Mucosa of descending colon (tissue), 3 donors: ENCODE data around the gene CACNA2D2. TPM values are rescaled to one million over a fixed set of nuclear protein-coding genes. Genes with fewer than 3 reads are reported as not detected.

Experiments used
- ATAC-seq: fragments of 200-7000 bp; cut with Tn5 transposase; one replicate; pipeline ENCODE4 v1.9.1; 2020; ENCODE audit warnings: mild to moderate bottlenecking, moderate library complexity
- DNase-seq, 3 donors: peaks; one replicate each; pipeline ENCODE4 v3.0.0-alpha.2; 2020
- H3K36me3 ChIP-seq: fragments of 200-600 bp; one replicate; pipeline ENCODE4 v1.8.0; 2021; ENCODE audit warnings: low read depth, mild to moderate bottlenecking
- H3K4me1 ChIP-seq: fragments of 200-600 bp; one replicate; pipeline ENCODE4 v1.8.0; 2021; ENCODE audit warnings: low read depth, mild to moderate bottlenecking
- H3K4me3 ChIP-seq: fragments of 200-600 bp; one replicate; pipeline ENCODE4 v1.8.0; 2021; ENCODE audit warnings: mild to moderate bottlenecking
- H3K9me3 ChIP-seq: fragments of 200-600 bp; one replicate; pipeline ENCODE4 v1.8.0; 2021; ENCODE audit warnings: mild to moderate bottlenecking
- intact Hi-C, 2 donors: fragments of 100-400 bp; cut with DNase I in 1 of 2; cut with micrococcal nuclease in 1 of 2; formaldehyde crosslinking; loops; one replicate each; pipeline versions ENCODE4 v1.11.0 to v1.11.1; 2022; cut with DNase I, micrococcal nuclease
- total RNA-seq, 3 donors: library from RNA; stranded (reverse); fragmentation: NEBNext Ultra II Directional in 2 of 3; extraction: Animal tissue kit (Norgen Biotek cat#: 25700) in 2 of 3; gene quantifications; one replicate each; pipeline versions ENCODE4 v1.2.1 to v1.2.4, GENCODE V29; 2021 to 2023
- TF ChIP-seq, protein P1 (sequence below): fragments of 200-600 bp; IDR thresholded peaks from one replicate; pipeline ENCODE4 v1.8.0; 2022; ENCODE audit warnings: antibody characterized with exemption, mild to moderate bottlenecking
- donor health status: DM: no; HTN: no; CAD: no; lungs with moderate emphysema.
- donor health status: DM: no; HTN: no; CAD: no.
- donor health status: DM: no; HTN: yes; CAD: no.

The CACNA2D2 gene
- total RNA-seq, 3 donors from 2014 or later = 1.5 to 4.9 (median 3.8) TPM

DNA sequence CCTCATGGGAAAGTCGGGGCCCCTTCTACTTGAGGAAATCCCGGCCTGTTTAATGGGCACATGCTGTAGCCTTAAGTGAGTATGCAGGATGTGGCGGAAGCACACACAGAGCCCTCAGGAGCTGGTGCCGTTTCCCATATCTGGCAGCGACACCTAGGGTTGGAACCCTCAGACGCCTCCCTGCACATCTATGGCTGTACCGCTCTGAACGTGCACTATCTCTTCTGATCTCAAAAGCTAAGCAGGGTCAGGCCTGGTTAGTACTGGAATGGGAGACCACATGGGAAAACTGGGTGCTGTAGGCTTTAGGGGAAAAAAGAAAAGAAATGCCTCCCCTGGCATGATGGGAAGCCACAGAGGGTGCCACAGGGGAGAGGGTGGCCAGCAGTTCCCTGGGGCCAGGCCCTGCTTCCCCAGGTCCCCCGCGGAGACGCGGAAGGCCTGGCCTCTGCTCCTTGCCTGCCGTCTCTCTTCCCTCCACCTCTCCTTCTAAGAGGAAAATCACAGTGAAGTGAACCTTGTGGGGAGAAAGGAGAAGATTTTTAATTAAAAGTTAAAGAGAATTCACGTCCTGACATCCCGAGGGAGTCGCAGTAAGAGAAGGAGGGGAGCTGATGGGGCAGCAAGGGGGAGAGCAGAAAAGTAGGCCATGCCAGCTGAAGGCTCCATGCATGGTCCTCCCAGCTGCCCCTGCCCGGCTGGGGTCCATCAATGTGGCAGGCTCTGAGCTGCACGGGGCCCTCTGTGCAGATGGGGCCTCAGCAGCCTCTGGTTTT is 83.7 kb downstream of the CACNA2D2 start:
- TF ChIP-seq, protein P1, sequence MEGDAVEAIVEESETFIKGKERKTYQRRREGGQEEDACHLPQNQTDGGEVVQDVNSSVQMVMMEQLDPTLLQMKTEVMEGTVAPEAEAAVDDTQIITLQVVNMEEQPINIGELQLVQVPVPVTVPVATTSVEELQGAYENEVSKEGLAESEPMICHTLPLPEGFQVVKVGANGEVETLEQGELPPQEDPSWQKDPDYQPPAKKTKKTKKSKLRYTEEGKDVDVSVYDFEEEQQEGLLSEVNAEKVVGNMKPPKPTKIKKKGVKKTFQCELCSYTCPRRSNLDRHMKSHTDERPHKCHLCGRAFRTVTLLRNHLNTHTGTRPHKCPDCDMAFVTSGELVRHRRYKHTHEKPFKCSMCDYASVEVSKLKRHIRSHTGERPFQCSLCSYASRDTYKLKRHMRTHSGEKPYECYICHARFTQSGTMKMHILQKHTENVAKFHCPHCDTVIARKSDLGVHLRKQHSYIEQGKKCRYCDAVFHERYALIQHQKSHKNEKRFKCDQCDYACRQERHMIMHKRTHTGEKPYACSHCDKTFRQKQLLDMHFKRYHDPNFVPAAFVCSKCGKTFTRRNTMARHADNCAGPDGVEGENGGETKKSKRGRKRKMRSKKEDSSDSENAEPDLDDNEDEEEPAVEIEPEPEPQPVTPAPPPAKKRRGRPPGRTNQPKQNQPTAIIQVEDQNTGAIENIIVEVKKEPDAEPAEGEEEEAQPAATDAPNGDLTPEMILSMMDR = no peak
- intact Hi-C loops = no loop called here
- DNase-seq = no peak
- ATAC-seq = no peak
- no peaks in the 10 kb centered on the region for H3K9me3 ChIP-seq
- H3K4me3 ChIP-seq = no peak overlapping the region
- H3K36me3 ChIP-seq = no peaks in the 10 kb centered on the region
- H3K4me1 ChIP-seq = no peaks in the 10 kb centered on the region

DNA sequence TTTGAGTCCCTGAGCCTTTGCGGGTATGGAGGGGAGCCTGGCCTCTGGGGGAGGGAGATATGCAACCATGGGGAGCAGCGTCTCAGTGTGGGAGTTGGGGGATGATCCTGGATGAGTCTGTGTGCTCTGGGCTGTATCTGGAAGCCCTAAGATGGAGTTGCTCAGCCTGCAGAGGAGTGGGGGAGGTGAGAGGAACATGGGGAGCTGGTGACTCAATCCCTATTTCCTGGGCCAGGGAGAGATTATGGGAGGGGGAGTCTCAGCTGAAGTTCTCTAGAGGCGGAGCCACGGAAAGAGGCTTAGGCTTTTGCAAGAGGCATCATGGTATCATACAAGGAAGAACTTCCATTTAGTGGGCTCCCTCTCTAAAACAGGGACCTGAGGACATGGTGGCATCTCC is 84.6 kb downstream of the CACNA2D2 start:
- TF ChIP-seq, protein P1 = no peak
- Histone ChIP-seq H3K36me3 (no peaks in the 10 kb centered on the region), H3K9me3 (no peaks in the 10 kb centered on the region), H3K4me1 (no peaks in the 10 kb centered on the region), H3K4me3 (no peak overlapping the region)
- ATAC-seq (no peak), DNase-seq (no peak)
- intact Hi-C loops = no loop called here

DNA sequence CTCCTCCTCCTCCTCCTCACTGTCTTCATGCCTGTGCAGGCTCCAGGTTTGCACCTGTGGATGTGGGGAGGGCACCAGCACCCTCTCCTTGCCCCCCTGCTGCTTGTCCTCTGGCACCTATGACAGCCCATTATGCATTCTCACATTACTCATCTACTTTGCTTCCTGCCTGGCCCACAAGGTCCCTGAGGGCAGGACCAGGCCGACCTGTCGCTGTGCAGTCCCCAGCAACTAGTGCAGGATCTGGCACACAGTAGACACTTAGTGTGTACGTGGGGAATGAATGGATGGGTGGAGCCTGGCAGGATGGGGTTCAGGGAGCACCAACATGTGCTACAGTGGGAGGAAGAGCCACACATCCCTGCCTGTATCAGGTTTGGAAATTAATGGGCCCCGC is 85.8 kb downstream of the CACNA2D2 start:
- intact Hi-C loops = no loop called here
- H3K36me3 ChIP-seq = no peaks in the 10 kb centered on the region
- TF ChIP-seq, protein P1 = no peak
- ATAC-seq = no peak
- no peak overlapping the region for H3K4me3 ChIP-seq
- DNase-seq = no peak
- no peaks in the 10 kb centered on the region for H3K9me3 ChIP-seq
- no peaks in the 10 kb centered on the region for H3K4me1 ChIP-seq

- Histone ChIP-seq H3K9me3 (no peaks in the 10 kb centered on the region), H3K4me3 (no peak overlapping the region), H3K36me3 (no peaks in the 10 kb centered on the region), H3K4me1 (no peaks in the 10 kb centered on the region)
- DNase-seq = no peak
- intact Hi-C loops = no loop called here
- ATAC-seq = no peak
- TF ChIP-seq, protein P1 = no peak
Observed at GRCh38 chr3:50416736-50417636, 86.4 kb downstream of the CACNA2D2 start.

DNA sequence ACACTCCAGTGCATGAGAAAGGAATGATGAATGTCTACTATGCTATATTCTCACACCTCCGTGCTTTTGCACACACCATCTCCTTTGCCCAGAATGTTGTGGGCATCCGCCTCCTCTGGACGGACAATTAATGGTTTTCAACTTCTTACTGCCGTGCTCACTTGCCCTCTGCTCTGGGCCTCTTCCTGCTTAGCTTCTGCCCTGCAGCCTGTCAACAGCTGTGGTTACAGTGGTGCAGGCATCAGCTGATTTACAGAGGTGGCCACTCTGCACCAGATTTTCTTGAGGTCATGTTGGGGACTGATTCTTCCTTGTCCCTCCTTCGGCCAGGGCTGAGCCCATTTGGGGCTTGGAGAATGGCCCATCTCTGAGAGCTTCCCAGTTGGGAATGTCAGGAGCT is 87.6 kb downstream of the CACNA2D2 start:
- intact Hi-C loops = no loop called here

More for the DNA sequence above, 87.6 kb downstream of the CACNA2D2 start:
- Histone ChIP-seq H3K9me3 (no peaks in the 10 kb centered on the region), H3K4me1 (no peaks in the 10 kb centered on the region), H3K4me3 (no peak overlapping the region), H3K36me3 (no peaks in the 10 kb centered on the region)
- no peak for DNase-seq
- TF ChIP-seq, protein P1 = no peak
- ATAC-seq = no peak
